HEK293T (cell line): ENCODE measurements around the gene ARHGAP8.

Source experiments
- ELF4 ChIP-seq: fragments of 450-650 bp; IDR thresholded peaks from 2 replicates; pipeline ENCODE4 v1.6.1; 2017; ENCODE audit warnings: antibody characterized with exemption
- FOXK2 ChIP-seq: fragments of 450-650 bp; IDR thresholded peaks from 2 replicates; pipeline ENCODE4 v1.6.1; 2016; ENCODE audit warnings: mild to moderate bottlenecking

- TF ChIP-seq FOXK2 (no peak), ELF4 (no peak)
Measured at GRCh38 chr22:44773082-44773481, 20.7 kb downstream of the ARHGAP8 start.
